Ovary (tissue), 3 donors: ENCODE data around the gene ATM.

Experiments
- EP300 ChIP-seq: sonication (generic); formaldehyde crosslinking; IDR thresholded peaks from one replicate; pipeline ENCODE4 v1.6.1; 2017; ENCODE audit warnings: antibody characterized with exemption
- POLR2A ChIP-seq: fragments of 450-650 bp; IDR thresholded peaks from one replicate; pipeline ENCODE4 v1.6.1; 2017; ENCODE audit warnings: antibody characterized with exemption, mild to moderate bottlenecking, moderate library complexity
- TF ChIP-seq, protein P1 (sequence below), 3 donors: fragments of 450-650 bp in 2 of 3; fragments of 200-600 bp in 1 of 3; IDR thresholded peaks; one replicate each; pipeline versions ENCODE4 v1.5.1 to v1.8.0; 2016 to 2022; ENCODE audit warnings: antibody characterized with exemption in 3 of 3, mild to moderate bottlenecking in 1 of 3
- donor health status: DM: no; HTN: no; CAD: no.

DNA sequence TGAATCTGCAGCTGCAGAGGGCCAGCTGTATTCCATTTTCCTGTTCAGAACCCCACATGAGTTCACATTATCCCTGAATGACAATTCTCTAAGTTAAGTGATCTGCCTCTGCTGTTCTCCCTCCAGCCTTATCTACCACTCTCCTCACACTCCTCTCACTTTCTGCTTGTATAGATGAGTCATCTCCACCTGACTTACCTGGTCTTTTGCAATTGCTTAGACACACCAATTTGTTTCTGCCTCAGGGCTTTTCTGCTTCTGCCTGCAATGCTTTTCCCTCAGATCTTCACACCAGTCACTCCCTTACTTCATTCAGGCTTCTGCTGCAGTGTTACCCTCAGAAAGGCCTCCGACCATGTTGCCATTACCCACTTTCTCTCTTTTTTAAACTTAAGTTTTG lies 118.1 kb downstream of the ATM start:
- TF ChIP-seq, protein P1, sequence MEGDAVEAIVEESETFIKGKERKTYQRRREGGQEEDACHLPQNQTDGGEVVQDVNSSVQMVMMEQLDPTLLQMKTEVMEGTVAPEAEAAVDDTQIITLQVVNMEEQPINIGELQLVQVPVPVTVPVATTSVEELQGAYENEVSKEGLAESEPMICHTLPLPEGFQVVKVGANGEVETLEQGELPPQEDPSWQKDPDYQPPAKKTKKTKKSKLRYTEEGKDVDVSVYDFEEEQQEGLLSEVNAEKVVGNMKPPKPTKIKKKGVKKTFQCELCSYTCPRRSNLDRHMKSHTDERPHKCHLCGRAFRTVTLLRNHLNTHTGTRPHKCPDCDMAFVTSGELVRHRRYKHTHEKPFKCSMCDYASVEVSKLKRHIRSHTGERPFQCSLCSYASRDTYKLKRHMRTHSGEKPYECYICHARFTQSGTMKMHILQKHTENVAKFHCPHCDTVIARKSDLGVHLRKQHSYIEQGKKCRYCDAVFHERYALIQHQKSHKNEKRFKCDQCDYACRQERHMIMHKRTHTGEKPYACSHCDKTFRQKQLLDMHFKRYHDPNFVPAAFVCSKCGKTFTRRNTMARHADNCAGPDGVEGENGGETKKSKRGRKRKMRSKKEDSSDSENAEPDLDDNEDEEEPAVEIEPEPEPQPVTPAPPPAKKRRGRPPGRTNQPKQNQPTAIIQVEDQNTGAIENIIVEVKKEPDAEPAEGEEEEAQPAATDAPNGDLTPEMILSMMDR (IDR thresholded peaks at IDR 0.05) = no peak
- TF ChIP-seq EP300 (no peak), POLR2A (no peak)
